GM21825 (cell line): ENCODE measurements around the gene COL24A1.
"Not testable (repeated sequence)": the region's sequence is repeated elsewhere in the genome, so short reads cannot be mapped to it uniquely, and the experiment has no call there.

Source experiments
- ATAC-seq: cut with Tn5 transposase; IDR thresholded peaks from one replicate; pipeline ENCODE4 v1.9.1; 2021; ENCODE audit warnings: mild to moderate bottlenecking, moderate library complexity; ENCODE audit not compliant: unreplicated experiment

The COL24A1 gene

GRCh38 chr1:86000601-86001000 is 156.0 kb downstream of the COL24A1 start:
- ATAC-seq = no peak

GRCh38 chr1:85998105-85998855 is 158.3 kb downstream of the COL24A1 start:
- ATAC-seq = no peak

GRCh38 chr1:85992791-85993190 is 163.8 kb downstream of the COL24A1 start:
- peak; percentile 53 for ATAC-seq

- ATAC-seq = peak; percentile 52
Observed at GRCh38 chr1:85991261-85991660, 165.3 kb downstream of the COL24A1 start.

GRCh38 chr1:85984636-85985035 is 171.9 kb downstream of the COL24A1 start:
- no peak for ATAC-seq

GRCh38 chr1:85983316-85983715 is 173.3 kb downstream of the COL24A1 start:
- no peak for ATAC-seq

- no peak for ATAC-seq
Observed at GRCh38 chr1:85976516-85977205, 179.9 kb downstream of the COL24A1 start.

- ATAC-seq = no peak
Observed at GRCh38 chr1:85975912-85976371, 180.6 kb downstream of the COL24A1 start.

GRCh38 chr1:85962457-85962856 is 194.1 kb downstream of the COL24A1 start:
- ATAC-seq = no peak

- no peak for ATAC-seq
Observed at GRCh38 chr1:85957760-85958159, 198.8 kb downstream of the COL24A1 start.

GRCh38 chr1:85955218-85955617 is 201.4 kb downstream of the COL24A1 start:
- not testable (repeated sequence) for ATAC-seq

- ATAC-seq = no peak
Observed at GRCh38 chr1:85952460-85952859, 204.1 kb downstream of the COL24A1 start.

GRCh38 chr1:85947186-85947585 is 209.4 kb downstream of the COL24A1 start:
- no peak for ATAC-seq

- no peak for ATAC-seq
Observed at GRCh38 chr1:85943945-85944344, 212.6 kb downstream of the COL24A1 start.

- no peak for ATAC-seq
Observed at GRCh38 chr1:85943526-85943925, 213.0 kb downstream of the COL24A1 start.

- ATAC-seq = no peak
Observed at GRCh38 chr1:85940656-85941306, 215.8 kb downstream of the COL24A1 start.

GRCh38 chr1:85938829-85939228 is 217.7 kb downstream of the COL24A1 start:
- ATAC-seq = no peak

GRCh38 chr1:85936470-85936869 is 220.1 kb downstream of the COL24A1 start:
- ATAC-seq = no peak

GRCh38 chr1:85936057-85936456 is 220.5 kb downstream of the COL24A1 start:
- no peak for ATAC-seq

GRCh38 chr1:85935234-85935633 is 221.3 kb downstream of the COL24A1 start:
- no peak for ATAC-seq

GRCh38 chr1:85934516-85934915 is 222.1 kb downstream of the COL24A1 start:
- no peak for ATAC-seq

GRCh38 chr1:85933961-85934360 is 222.6 kb downstream of the COL24A1 start:
- ATAC-seq = no peak
